Epithelial cell of esophagus (primary cell): Measurements from ENCODE around the gene RNF126.

Experiments
- DNase-seq: peaks from one replicate; pipeline ENCODE4 v3.0.0; 2010; ENCODE audit warnings: low read depth
- H3K4me3 ChIP-seq: 2 replicates; pipeline ENCODE4 v1.5.1; 2011; ENCODE audit warnings: mild to moderate bottlenecking, low read length, control low read depth
- TF ChIP-seq, protein P1 (sequence below): IDR thresholded peaks from 2 replicates; pipeline ENCODE4 v1.5.1; 2011; ENCODE audit warnings: low read depth, mild to moderate bottlenecking, low read length, control low read depth, inconsistent platforms; ENCODE audit not compliant: insufficient read depth; ENCODE audit errors: missing control alignments

Gene RNF126

DNA sequence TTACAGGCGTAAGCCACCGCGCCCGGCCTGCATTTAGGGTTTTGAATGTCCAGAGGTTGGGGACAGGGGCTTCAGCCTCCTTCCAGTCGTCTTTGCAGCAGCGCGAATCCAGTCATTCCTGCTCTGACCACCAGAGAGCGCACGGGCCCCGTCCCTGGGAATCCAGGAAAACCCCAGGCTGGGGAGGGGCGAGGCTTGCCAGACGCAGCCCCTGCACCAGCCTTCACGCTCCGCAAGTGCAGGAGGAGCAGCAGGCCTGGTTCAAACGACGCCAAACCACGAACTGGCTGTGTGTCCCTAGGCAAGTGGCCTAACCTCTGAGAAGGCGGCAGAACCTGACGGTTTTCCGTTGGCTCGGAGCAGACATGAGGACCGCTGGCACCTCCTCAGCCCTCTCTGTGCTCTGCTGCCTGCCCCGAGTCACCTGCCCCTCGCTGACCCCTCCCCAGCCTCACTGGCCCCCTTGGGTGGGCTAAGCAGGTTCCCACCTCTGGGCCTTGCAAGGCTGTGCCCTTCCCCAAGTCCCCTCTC is 2.0 kb upstream of the RNF126 start:
- TF ChIP-seq, protein P1, sequence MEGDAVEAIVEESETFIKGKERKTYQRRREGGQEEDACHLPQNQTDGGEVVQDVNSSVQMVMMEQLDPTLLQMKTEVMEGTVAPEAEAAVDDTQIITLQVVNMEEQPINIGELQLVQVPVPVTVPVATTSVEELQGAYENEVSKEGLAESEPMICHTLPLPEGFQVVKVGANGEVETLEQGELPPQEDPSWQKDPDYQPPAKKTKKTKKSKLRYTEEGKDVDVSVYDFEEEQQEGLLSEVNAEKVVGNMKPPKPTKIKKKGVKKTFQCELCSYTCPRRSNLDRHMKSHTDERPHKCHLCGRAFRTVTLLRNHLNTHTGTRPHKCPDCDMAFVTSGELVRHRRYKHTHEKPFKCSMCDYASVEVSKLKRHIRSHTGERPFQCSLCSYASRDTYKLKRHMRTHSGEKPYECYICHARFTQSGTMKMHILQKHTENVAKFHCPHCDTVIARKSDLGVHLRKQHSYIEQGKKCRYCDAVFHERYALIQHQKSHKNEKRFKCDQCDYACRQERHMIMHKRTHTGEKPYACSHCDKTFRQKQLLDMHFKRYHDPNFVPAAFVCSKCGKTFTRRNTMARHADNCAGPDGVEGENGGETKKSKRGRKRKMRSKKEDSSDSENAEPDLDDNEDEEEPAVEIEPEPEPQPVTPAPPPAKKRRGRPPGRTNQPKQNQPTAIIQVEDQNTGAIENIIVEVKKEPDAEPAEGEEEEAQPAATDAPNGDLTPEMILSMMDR: peak; percentile 92
- peak overlapping the region; percentile 1 for H3K4me3 ChIP-seq
- DNase-seq: peak; percentile 75

- TF ChIP-seq, protein P1: no peak
- peak overlapping the region; percentile 52 for H3K4me3 ChIP-seq
- DNase-seq: no peak
Observed at GRCh38 chr19:663682-664117, 686 bp upstream of the RNF126 start.

GRCh38 chr19:662207-662961 is 630 bp downstream of the RNF126 start:
- peak overlapping the region; percentile 81 for H3K4me3 ChIP-seq
- DNase-seq: peak; percentile 61
- TF ChIP-seq, protein P1: no peak

DNA sequence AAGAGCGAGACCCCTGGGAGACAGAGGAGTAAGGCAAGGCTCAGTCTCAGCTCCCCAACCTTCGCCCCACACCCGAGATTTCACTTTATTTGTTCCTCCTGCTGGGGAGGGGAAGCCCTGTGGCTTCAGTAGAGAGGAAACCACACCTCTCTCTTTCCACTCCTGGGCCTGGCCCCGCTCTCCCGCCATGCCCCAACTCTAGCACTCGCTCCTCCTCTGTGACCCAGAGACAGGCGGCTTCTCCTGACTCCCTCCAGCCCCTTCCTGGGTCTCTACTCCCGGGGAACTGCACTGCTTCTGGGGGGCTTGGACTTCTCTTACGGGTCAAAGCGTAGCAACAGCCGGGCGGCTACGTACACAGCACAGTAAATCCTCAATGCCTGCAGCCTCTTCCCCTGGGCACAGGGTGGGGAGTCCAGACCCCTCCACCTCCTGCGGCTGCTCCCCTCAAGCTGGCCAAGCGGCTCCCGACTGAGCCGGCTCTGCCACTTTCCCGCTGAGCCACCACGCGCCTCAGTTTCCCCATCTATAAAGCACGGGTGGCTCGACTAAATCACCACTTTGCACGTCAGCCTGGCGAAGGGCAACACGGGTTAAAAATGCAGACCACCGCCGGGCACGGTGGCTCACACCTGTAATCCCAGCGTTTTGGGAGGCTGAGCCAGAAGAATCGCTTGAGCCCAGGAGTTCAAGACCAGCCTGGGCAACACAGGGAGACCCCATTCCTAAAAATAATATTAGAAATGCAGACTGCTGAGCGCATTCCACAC is 1.4 kb downstream of the RNF126 start:
- DNase-seq: peak; percentile 44
- TF ChIP-seq, protein P1: no peak
- H3K4me3 ChIP-seq: peak overlapping the region; percentile 81

- peak overlapping the region; percentile 81 for H3K4me3 ChIP-seq
- no peak for DNase-seq
- TF ChIP-seq, protein P1: no peak
Observed at GRCh38 chr19:660793-661426, 2.1 kb downstream of the RNF126 start.

GRCh38 chr19:658916-659839 is 3.8 kb downstream of the RNF126 start:
- TF ChIP-seq, protein P1: no peak
- DNase-seq: peak; percentile 99
- H3K4me3 ChIP-seq: peak overlapping the region; percentile 27
